HepG2 (cell line): Measurements from ENCODE around the gene TOMM7.

Experiments used
- MAF1 ChIP-seq: sonication (generic); formaldehyde crosslinking; IDR thresholded peaks from 2 replicates; pipeline ENCODE4 v1.5.0; 2020; ENCODE audit warnings: missing genetic modification reagents, borderline replicate concordance
- SNAPC5 ChIP-seq: sonication (generic); formaldehyde crosslinking; IDR thresholded peaks from 2 replicates; pipeline ENCODE4 v1.8.1; 2023; ENCODE audit warnings: mild to moderate bottlenecking, missing genetic modification reagents, borderline replicate concordance

- no peak for TF ChIP-seq MAF1
- TF ChIP-seq SNAPC5 (CRISPR knock-in tag): no peak
Measured at GRCh38 chr7:22826593-22826992, 3.9 kb upstream of the TOMM7 start.
